Upper lobe of left lung (tissue), 6 donors: Measurements from ENCODE around the gene EPS8L2. TPM values are rescaled to one million over a fixed set of nuclear protein-coding genes. Genes with fewer than 3 reads are reported as not detected.

Source experiments
- ATAC-seq, 2 donors: fragments of 200-7000 bp; cut with Tn5 transposase; one replicate each; pipeline ENCODE4 v1.9.1; 2022; ENCODE audit warnings: mild to moderate bottlenecking in 2 of 2, moderate library complexity in 2 of 2; ENCODE audit not compliant: low FRiP score in 2 of 2
- DNase-seq, 2 donors: peaks; one replicate each; pipeline ENCODE4 v3.0.0-alpha.2; 2019 to 2020
- H3K27ac ChIP-seq, 4 donors: fragments of 200-600 bp; sonication (generic); one replicate each; pipeline ENCODE4 v1.5.1; 2016 to 2019
- H3K27me3 ChIP-seq, 4 donors: fragments of 200-600 bp; sonication (generic); one replicate each; pipeline ENCODE4 v1.5.1; 2017 to 2019
- H3K36me3 ChIP-seq, 4 donors: fragments of 200-600 bp; sonication (generic); one replicate each; pipeline ENCODE4 v1.5.1; 2016 to 2019
- H3K4me1 ChIP-seq, 4 donors: fragments of 200-600 bp; sonication (generic); one replicate each; pipeline ENCODE4 v1.5.1; 2018 to 2019
- H3K4me3 ChIP-seq, 4 donors: fragments of 200-600 bp; sonication (generic); one replicate each; pipeline ENCODE4 v1.5.1; 2017 to 2019; ENCODE audit warnings: mild to moderate bottlenecking in 2 of 4, moderate library complexity in 1 of 4
- H3K9me3 ChIP-seq, 4 donors: fragments of 200-600 bp; sonication (generic); one replicate each; pipeline ENCODE4 v1.5.1; 2018 to 2019
- EP300 ChIP-seq, 4 donors: sonication (generic); formaldehyde crosslinking; IDR thresholded peaks; one replicate each; pipeline ENCODE4 v1.5.1; 2017; ENCODE audit warnings: antibody characterized with exemption in 4 of 4, control low read depth in 2 of 4
- POLR2A ChIP-seq, 4 donors: fragments of 450-650 bp; IDR thresholded peaks; one replicate each; pipeline ENCODE4 v1.5.1; 2016 to 2017; ENCODE audit warnings: antibody characterized with exemption in 4 of 4, mild to moderate bottlenecking in 2 of 4
- POLR2AphosphoS5 ChIP-seq, 2 donors: sonication (generic); formaldehyde crosslinking; IDR thresholded peaks; one replicate each; pipeline ENCODE4 v1.5.1; 2017; ENCODE audit warnings: antibody characterized with exemption in 2 of 2
- WGBS, 2 donors: methylation state at CpG; one replicate each; pipeline ENCODE4 v1.1.5; 2017 to 2018; 5-methylcytosine and 5-hydroxymethylcytosine counted together
- total RNA-seq, 6 donors: library from RNA; depleted of rRNA in 4 of 6; stranded (reverse); fragments of >200 nt in 4 of 6; gene quantifications; one replicate each; pipeline versions ENCODE4 v1.1.0 to v1.2.1, GENCODE V29; 2016 to 2021
- TF ChIP-seq, protein P1 (sequence below), 6 experiments: fragments of 450-650 bp in 4 of 6; fragments of 200-600 bp in 2 of 6; sonication (generic) in 2 of 6; IDR thresholded peaks; one replicate each; pipeline ENCODE4 v1.5.1; 2016 to 2019; ENCODE audit warnings: antibody characterized with exemption in 6 of 6
- donor health status: DM: no; HTN: no; CAD: no; lungs with moderate emphysema.
- donor health status: DM: no; HTN: yes; CAD: no; lungs with severe emphysema.

The EPS8L2 gene
- total RNA-seq, 6 donors from 2014 or later, result 120 to 497 (median 199) TPM

DNA sequence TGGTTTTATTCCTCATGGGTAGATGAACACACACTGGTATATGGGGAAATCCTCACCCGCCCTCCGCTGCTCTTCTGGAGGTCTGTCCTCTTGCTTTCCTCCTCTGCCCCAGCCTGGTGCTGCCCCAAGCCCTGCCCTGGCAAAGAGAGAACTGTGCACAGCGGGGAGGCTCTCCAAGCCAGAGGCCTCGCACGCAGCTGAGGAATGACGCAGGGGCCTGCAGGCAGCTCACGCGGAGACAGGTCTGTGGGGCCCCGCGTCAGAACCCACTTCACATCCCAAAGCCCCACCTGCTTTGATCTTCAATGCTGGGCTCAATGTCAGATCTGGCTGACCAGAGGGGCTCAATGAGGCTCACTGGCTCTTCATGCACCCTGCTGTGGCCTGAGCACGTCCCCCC lies 61.2 kb downstream of the EPS8L2 start:
- H3K9me3 ChIP-seq, result no peaks in the 10 kb centered on the region
- ATAC-seq (no peak), DNase-seq (peak in 1 of 2 donors; percentile 55)
- 86 to 97% methylated on average over 10 to 11 of the region's 11 CpGs for WGBS, 2 donors
- H3K27ac ChIP-seq, result no peak overlapping the region
- no peak overlapping the region for H3K4me3 ChIP-seq
- H3K27me3 ChIP-seq, result no peaks in the 10 kb centered on the region
- TF ChIP-seq POLR2A (IDR thresholded peaks at IDR 0.05) (no peak), POLR2AphosphoS5 (IDR thresholded peaks at IDR 0.05) (no peak), EP300 (IDR thresholded peaks at IDR 0.05) (no peak)
- TF ChIP-seq, protein P1, sequence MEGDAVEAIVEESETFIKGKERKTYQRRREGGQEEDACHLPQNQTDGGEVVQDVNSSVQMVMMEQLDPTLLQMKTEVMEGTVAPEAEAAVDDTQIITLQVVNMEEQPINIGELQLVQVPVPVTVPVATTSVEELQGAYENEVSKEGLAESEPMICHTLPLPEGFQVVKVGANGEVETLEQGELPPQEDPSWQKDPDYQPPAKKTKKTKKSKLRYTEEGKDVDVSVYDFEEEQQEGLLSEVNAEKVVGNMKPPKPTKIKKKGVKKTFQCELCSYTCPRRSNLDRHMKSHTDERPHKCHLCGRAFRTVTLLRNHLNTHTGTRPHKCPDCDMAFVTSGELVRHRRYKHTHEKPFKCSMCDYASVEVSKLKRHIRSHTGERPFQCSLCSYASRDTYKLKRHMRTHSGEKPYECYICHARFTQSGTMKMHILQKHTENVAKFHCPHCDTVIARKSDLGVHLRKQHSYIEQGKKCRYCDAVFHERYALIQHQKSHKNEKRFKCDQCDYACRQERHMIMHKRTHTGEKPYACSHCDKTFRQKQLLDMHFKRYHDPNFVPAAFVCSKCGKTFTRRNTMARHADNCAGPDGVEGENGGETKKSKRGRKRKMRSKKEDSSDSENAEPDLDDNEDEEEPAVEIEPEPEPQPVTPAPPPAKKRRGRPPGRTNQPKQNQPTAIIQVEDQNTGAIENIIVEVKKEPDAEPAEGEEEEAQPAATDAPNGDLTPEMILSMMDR (IDR thresholded peaks at IDR 0.05), result no peak
- H3K4me1 ChIP-seq, result peaks cover 0 to 6% (median 6%) of the 10 kb centered on the region in 4 donors
- peaks cover 15 to 65% (median 58%) of the 10 kb centered on the region in 4 donors for H3K36me3 ChIP-seq

- H3K9me3 ChIP-seq, result no peaks in the 10 kb centered on the region
- no peak overlapping the region for H3K4me3 ChIP-seq
- H3K4me1 ChIP-seq, result peaks cover under 1 to 13% (median 2%) of the 10 kb centered on the region in 4 donors
- ATAC-seq (no peak), DNase-seq (peak in 1 of 2 donors; percentile 63)
- TF ChIP-seq POLR2A (IDR thresholded peaks at IDR 0.05) (no peak), EP300 (IDR thresholded peaks at IDR 0.05) (no peak)
- TF ChIP-seq, protein P1 (IDR thresholded peaks at IDR 0.05), result no peak
- no peak overlapping the region for H3K27ac ChIP-seq
- 86 to 92% methylated on average over 21 to 23 of the region's 23 CpGs for WGBS, 2 donors
- no peaks in the 10 kb centered on the region for H3K27me3 ChIP-seq
- peaks cover 5 to 63% (median 54%) of the 10 kb centered on the region in 4 donors for H3K36me3 ChIP-seq
These were observed 64.0 kb downstream of the EPS8L2 start for GRCh38 chr11:769887-770641.

DNA sequence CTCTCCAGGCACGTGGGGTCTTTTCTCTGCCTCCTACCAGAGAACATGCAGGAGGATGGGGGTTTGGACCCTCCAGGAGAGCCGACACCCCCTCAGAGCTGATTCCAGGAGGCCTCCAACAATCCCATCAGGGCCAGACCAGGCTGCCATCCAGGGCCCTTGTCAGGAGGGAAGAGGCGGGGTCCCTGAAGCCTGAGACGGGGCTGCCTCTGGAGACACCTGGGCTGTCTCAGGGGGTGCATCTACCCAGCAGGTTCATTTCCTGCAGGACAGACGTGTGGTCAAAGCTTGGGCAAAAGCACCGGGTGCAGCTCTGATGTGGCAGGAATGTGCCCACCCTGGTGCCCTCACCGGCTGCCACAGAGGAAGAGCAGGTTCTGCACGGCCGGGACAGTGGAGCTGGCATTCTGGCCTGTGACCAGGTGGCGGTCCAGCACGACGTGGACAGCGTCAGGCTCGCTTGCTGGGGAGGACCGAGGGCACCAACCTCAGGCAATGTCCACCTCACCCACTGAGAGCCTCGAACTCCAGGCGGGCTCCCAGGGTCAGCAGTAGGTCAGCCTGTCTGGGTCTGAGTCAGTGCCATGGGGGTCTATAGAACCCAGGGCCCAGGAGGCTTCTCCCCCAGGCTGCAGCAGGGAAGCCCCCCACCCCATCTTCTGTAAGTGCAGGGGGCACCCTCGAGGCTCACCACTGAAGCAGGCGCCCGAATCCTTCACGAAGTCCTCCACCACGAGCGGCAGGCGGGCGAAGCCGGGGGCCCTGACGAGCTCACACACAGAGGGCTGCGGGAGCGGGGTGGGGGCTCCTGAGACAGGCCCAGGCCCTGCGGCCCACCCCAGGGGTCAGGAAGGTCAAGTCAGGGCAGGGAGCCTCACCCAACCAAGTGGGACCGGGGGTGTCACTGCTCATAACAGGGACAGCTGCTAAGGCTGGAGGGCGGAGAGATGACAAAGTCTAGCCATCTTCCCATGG lies 64.9 kb downstream of the EPS8L2 start:
- peaks cover 5 to 54% (median 49%) of the 10 kb centered on the region in 4 donors for H3K36me3 ChIP-seq
- 90 to 92% methylated on average over 17 to 32 of the region's 32 CpGs for WGBS, 2 donors

GRCh38 chr11:771617-772204 lies 65.7 kb downstream of the EPS8L2 start:
- Histone ChIP-seq H3K36me3 (peaks cover 5 to 46% (median 43%) of the 10 kb centered on the region in 4 donors), H3K4me3 (no peak overlapping the region), H3K9me3 (no peaks in the 10 kb centered on the region), H3K27me3 (no peaks in the 10 kb centered on the region), H3K27ac (no peak overlapping the region), H3K4me1 (peaks cover 15 to 30% (median 19%) of the 10 kb centered on the region in 4 donors)
- peak in 1 of 2 donors; percentile 49 for DNase-seq
- WGBS, 2 donors, result 92 to 93% methylated on average over 3 to 12 of the region's 15 CpGs
- TF ChIP-seq POLR2A (IDR thresholded peaks at IDR 0.05), result no peak
- TF ChIP-seq, protein P1 (IDR thresholded peaks at IDR 0.05), result no peak
- no peak for TF ChIP-seq POLR2AphosphoS5 (IDR thresholded peaks at IDR 0.05)
- no peak for TF ChIP-seq EP300 (IDR thresholded peaks at IDR 0.05)
- no peak for ATAC-seq

More for the DNA sequence above, 64.9 kb downstream of the EPS8L2 start:
- ATAC-seq (no peak), DNase-seq (peak in 1 of 2 donors; percentile 71)
- H3K27ac ChIP-seq, result no peak overlapping the region
- no peaks in the 10 kb centered on the region for H3K9me3 ChIP-seq
- H3K4me3 ChIP-seq, result no peak overlapping the region
- TF ChIP-seq POLR2A (IDR thresholded peaks at IDR 0.05), result no peak
- no peak for TF ChIP-seq POLR2AphosphoS5 (IDR thresholded peaks at IDR 0.05)
- TF ChIP-seq EP300 (IDR thresholded peaks at IDR 0.05), result no peak
- TF ChIP-seq, protein P1 (IDR thresholded peaks at IDR 0.05), result no peak
- no peaks in the 10 kb centered on the region for H3K27me3 ChIP-seq
- peaks cover 10 to 22% (median 11%) of the 10 kb centered on the region in 4 donors for H3K4me1 ChIP-seq
